ENCODE results near the gene KLF6. TPM values are rescaled to one million over a fixed set of nuclear protein-coding genes. Genes with fewer than 3 reads are reported as not detected.

The KLF6 gene
- total and polyA plus RNA-seq, 2 donors (not counting 3 experiments of a cell fraction or from before 2014, with no cell fraction given) = 183 to 307 TPM

- no peak overlapping the region for H3K9ac ChIP-seq (replicated peaks; ENCODE audit: extremely low read depth, insufficient read depth, low read length)
- no TSS peak for BruUV-seq (replicated peaks)
- TF ChIP-seq POLR2AphosphoS5 (IDR thresholded peaks at IDR 0.05; ENCODE audit: insufficient read depth, low read depth, low read length) (no peak), GATA2 (IDR thresholded peaks at IDR 0.05; ENCODE audit: insufficient read depth, insufficient read length, low read depth, low read length) (no peak), JUN (IDR thresholded peaks at IDR 0.05; ENCODE audit: borderline replicate concordance, insufficient read depth, insufficient read length, low read depth) (no peak), EZH2 (IDR thresholded peaks at IDR 0.05; ENCODE audit: borderline replicate concordance, low read depth, low read length, severe bottlenecking) (no peak), FOS (IDR thresholded peaks at IDR 0.05; ENCODE audit: borderline replicate concordance, insufficient read depth, low read length) (no peak)
- H3K4me3 ChIP-seq (replicated peaks in 1 of 3; ENCODE audit: insufficient read depth in 1 of 3, low read depth in 1 of 3, low read length in 3 of 3) = no peak overlapping the region
- H3K9me1 ChIP-seq (replicated peaks; ENCODE audit: control insufficient read depth, extremely low read depth, insufficient read depth, low read length) = no peaks in the 10 kb centered on the region
- H3K4me2 ChIP-seq (ENCODE audit: insufficient read depth, low read length) = no peak overlapping the region
- FAIRE-seq (no peak), DNase-seq (ENCODE audit: low read depth, low spot score) (no peak)
- no peaks in the 10 kb centered on the region for H4K20me1 ChIP-seq (replicated peaks; ENCODE audit: control insufficient read depth, extremely low read depth, insufficient read depth, low read length)
- intact Hi-C loops (cut with micrococcal nuclease) = no loop called here
- ChIA-PET CTCF (no interaction called here), POLR2A (no interaction called here)
- no peaks in the 10 kb centered on the region for H3K9me3 ChIP-seq (replicated peaks; ENCODE audit: control insufficient read depth, insufficient read depth, low read length)
- H3K36me3 ChIP-seq (ENCODE audit: control insufficient read depth in 2 of 2, extremely low read depth in 1 of 2, insufficient read depth in 2 of 2, low read length in 2 of 2) = no peaks in the 10 kb centered on the region
- H2AFZ ChIP-seq (ENCODE audit: low read depth, low read length) = no peak overlapping the region
- no peak overlapping the region for H3K27ac ChIP-seq (ENCODE audit: insufficient read depth, low read depth, low read length)
- H3K27me3 ChIP-seq (ENCODE audit: control insufficient read depth in 2 of 2, insufficient read depth in 2 of 2, low read length in 2 of 2) = no peaks in the 10 kb centered on the region
- dilution Hi-C loops (cut with MboI; ENCODE audit: extremely low pct_ligation_motif_present, low sequenced_read_pairs) = no loop called here
- no peaks in the 10 kb centered on the region for H3K79me2 ChIP-seq (ENCODE audit: control insufficient read depth, insufficient read depth, low read length)
- H3K4me1 ChIP-seq (ENCODE audit: control insufficient read depth, extremely low read depth, insufficient read depth, low read length) = peaks cover 21% of the 10 kb centered on the region
These were observed 29.8 kb upstream of the KLF6 start for GRCh38 chr10:3814838-3815220.

GRCh38 chr10:3813986-3814837 lies 29.2 kb upstream of the KLF6 start:
- Histone ChIP-seq H2AFZ (ENCODE audit: low read depth, low read length) (no peak overlapping the region), H3K9me3 (replicated peaks; ENCODE audit: control insufficient read depth, insufficient read depth, low read length) (no peaks in the 10 kb centered on the region), H3K4me3 (replicated peaks in 1 of 3; ENCODE audit: insufficient read depth in 1 of 3, low read depth in 1 of 3, low read length in 3 of 3) (no peak overlapping the region), H3K4me2 (ENCODE audit: insufficient read depth, low read length) (no peak overlapping the region), H4K20me1 (replicated peaks; ENCODE audit: control insufficient read depth, extremely low read depth, insufficient read depth, low read length) (no peaks in the 10 kb centered on the region), H3K36me3 (ENCODE audit: control insufficient read depth in 2 of 2, extremely low read depth in 1 of 2, insufficient read depth in 2 of 2, low read length in 2 of 2) (no peaks in the 10 kb centered on the region), H3K4me1 (ENCODE audit: control insufficient read depth, extremely low read depth, insufficient read depth, low read length) (peaks cover 26% of the 10 kb centered on the region), H3K9ac (replicated peaks; ENCODE audit: extremely low read depth, insufficient read depth, low read length) (no peak overlapping the region), H3K27me3 (ENCODE audit: control insufficient read depth in 2 of 2, insufficient read depth in 2 of 2, low read length in 2 of 2) (no peaks in the 10 kb centered on the region), H3K79me2 (ENCODE audit: control insufficient read depth, insufficient read depth, low read length) (no peaks in the 10 kb centered on the region), H3K27ac (ENCODE audit: insufficient read depth, low read depth, low read length) (no peak overlapping the region), H3K9me1 (replicated peaks; ENCODE audit: control insufficient read depth, extremely low read depth, insufficient read depth, low read length) (no peaks in the 10 kb centered on the region)
- TF ChIP-seq MYC (IDR thresholded peaks at IDR 0.05; ENCODE audit: low read depth, low read length) = no peak
- no peak for TF ChIP-seq JUN (IDR thresholded peaks at IDR 0.05; ENCODE audit: borderline replicate concordance, insufficient read depth, insufficient read length, low read depth)
- TF ChIP-seq FOS (IDR thresholded peaks at IDR 0.05; ENCODE audit: borderline replicate concordance, insufficient read depth, low read length) = no peak
- no peak for TF ChIP-seq GATA2 (IDR thresholded peaks at IDR 0.05; ENCODE audit: insufficient read depth, insufficient read length, low read depth, low read length)
- BruUV-seq (replicated peaks) = no TSS peak
- POLR2A ChIA-PET = no interaction called here
- dilution Hi-C loops (cut with MboI; ENCODE audit: extremely low pct_ligation_motif_present, low sequenced_read_pairs) (no loop called here), intact Hi-C loops (cut with micrococcal nuclease) (no loop called here)
- CTCF ChIA-PET = interaction anchor here (1.2 kb wide), 1 partner anchor 15 kb away, joined by 3 read pairs; no protein-coding TSS in a partner anchor
- FAIRE-seq (no peak), DNase-seq (ENCODE audit: low read depth, low spot score) (no peak)

Measured in endothelial cell of umbilical vein (primary cell).